22Rv1 (cell line): Measurements from ENCODE around the gene RRP9.

Experiments
- ZFX ChIP-seq: fragments of 450-650 bp; IDR thresholded peaks from 2 replicates; pipeline ENCODE4 v1.6.1; 2017; ENCODE audit warnings: antibody characterized with exemption, borderline replicate concordance
- TF ChIP-seq, protein P1 (sequence below): fragments of 450-650 bp; IDR thresholded peaks from 2 replicates; pipeline ENCODE4 v1.5.1; 2017; ENCODE audit warnings: mild to moderate bottlenecking

- TF ChIP-seq, protein P1, sequence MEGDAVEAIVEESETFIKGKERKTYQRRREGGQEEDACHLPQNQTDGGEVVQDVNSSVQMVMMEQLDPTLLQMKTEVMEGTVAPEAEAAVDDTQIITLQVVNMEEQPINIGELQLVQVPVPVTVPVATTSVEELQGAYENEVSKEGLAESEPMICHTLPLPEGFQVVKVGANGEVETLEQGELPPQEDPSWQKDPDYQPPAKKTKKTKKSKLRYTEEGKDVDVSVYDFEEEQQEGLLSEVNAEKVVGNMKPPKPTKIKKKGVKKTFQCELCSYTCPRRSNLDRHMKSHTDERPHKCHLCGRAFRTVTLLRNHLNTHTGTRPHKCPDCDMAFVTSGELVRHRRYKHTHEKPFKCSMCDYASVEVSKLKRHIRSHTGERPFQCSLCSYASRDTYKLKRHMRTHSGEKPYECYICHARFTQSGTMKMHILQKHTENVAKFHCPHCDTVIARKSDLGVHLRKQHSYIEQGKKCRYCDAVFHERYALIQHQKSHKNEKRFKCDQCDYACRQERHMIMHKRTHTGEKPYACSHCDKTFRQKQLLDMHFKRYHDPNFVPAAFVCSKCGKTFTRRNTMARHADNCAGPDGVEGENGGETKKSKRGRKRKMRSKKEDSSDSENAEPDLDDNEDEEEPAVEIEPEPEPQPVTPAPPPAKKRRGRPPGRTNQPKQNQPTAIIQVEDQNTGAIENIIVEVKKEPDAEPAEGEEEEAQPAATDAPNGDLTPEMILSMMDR: no peak
- TF ChIP-seq ZFX: no peak
These were observed 21.3 kb upstream of the RRP9 start for GRCh38 chr3:51962854-51963530.
